ENCODE results near the gene CALN1.

Gene CALN1

GRCh38 chr7:72336632-72337389, 75.3 kb downstream of the CALN1 start:
- peak overlapping the region in 1 of 2 donors; percentile 86 for H3K4me3 ChIP-seq (ENCODE audit: low read length in 2 of 2)
- peak; percentile 37 for DNase-seq (ENCODE audit: low spot score)

DNA sequence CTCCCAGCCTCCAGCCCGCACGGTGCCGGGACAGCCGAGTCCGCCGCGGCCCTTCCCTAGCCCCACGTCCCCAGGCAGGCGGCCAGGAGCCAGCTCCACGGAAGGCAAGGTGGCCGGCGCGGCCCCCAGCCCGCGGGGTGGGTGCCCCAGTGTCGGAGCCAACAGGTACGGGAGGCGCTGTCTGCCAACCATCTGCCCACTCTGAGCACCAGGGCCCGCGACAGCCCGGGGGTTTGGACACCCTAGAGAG, 75.8 kb downstream of the CALN1 start:
- H3K18ac ChIP-seq (ENCODE audit: low read length) = peak overlapping the region; percentile 95
- H3K23ac ChIP-seq (ENCODE audit: low read depth, low read length, poor library complexity) = peak overlapping the region; percentile 96
- no peak overlapping the region for H3K27ac ChIP-seq (replicated peaks; ENCODE audit: low read length)
- no peak for DNase-seq (ENCODE audit: low spot score)
- H2AFZ ChIP-seq (ENCODE audit: low read length) = peak overlapping the region; percentile 35
- no CpG with 5 or more reads among the region's 21 CpGs for WGBS, 2 donors (ENCODE audit: extremely low coverage in 2 of 2, insufficient read length in 2 of 2, insufficient replicate concordance in 1 of 2)
- H3K4me2 ChIP-seq (ENCODE audit: insufficient read depth, low read length, poor library complexity, severe bottlenecking) = peak overlapping the region; percentile 99
- H2AK5ac ChIP-seq (ENCODE audit: low read depth, low read length) = peak overlapping the region; percentile 13
- peaks cover 0 to 2% of the 10 kb centered on the region in 2 donors for H3K36me3 ChIP-seq (replicated peaks in 1 of 2; ENCODE audit: control insufficient read depth in 2 of 2, insufficient read depth in 2 of 2, low read length in 2 of 2)
- H3K14ac ChIP-seq (ENCODE audit: low read length) = no peak overlapping the region
- no peaks in the 10 kb centered on the region for H3K79me1 ChIP-seq (ENCODE audit: low read depth, low read length)
- no peak overlapping the region for H3K4ac ChIP-seq (ENCODE audit: low read length)
- no peak overlapping the region for H2BK12ac ChIP-seq (ENCODE audit: low read length)
- peak overlapping the region; percentile 19 for H4K8ac ChIP-seq (ENCODE audit: low read depth, low read length)
- peaks cover 0 to 3% of the 10 kb centered on the region in 2 donors for H3K9me3 ChIP-seq (replicated peaks in 1 of 2; ENCODE audit: control insufficient read depth in 2 of 2, insufficient read depth in 1 of 2, low read depth in 1 of 2, low read length in 2 of 2)
- H2BK15ac ChIP-seq (ENCODE audit: low read length) = peak overlapping the region; percentile 49
- peaks cover 10 to 60% (median 36%) of the 10 kb centered on the region in 3 experiments for H3K27me3 ChIP-seq (ENCODE audit: control insufficient read depth in 3 of 3, insufficient read depth in 3 of 3, low read depth in 1 of 3, low read length in 3 of 3)
- peak overlapping the region in 1 of 2 donors; percentile 86 for H3K4me3 ChIP-seq (ENCODE audit: low read length in 2 of 2)
- H2BK5ac ChIP-seq (ENCODE audit: low read length) = no peak overlapping the region
- H3K9ac ChIP-seq (ENCODE audit: low read depth, low read length, poor library complexity) = peak overlapping the region; percentile 86
- H2BK120ac ChIP-seq (ENCODE audit: low read depth, low read length) = peak overlapping the region; percentile 43
- H4K91ac ChIP-seq (ENCODE audit: low read depth, low read length, poor library complexity) = no peak overlapping the region
- H3K4me1 ChIP-seq (ENCODE audit: control insufficient read depth in 2 of 2, insufficient read depth in 1 of 2, low read depth in 1 of 2, low read length in 2 of 2) = peaks cover 0 to 7% of the 10 kb centered on the region in 2 donors

More at GRCh38 chr7:72336632-72337389, 75.3 kb downstream of the CALN1 start:
- Histone ChIP-seq H3K79me1 (ENCODE audit: low read depth, low read length) (no peaks in the 10 kb centered on the region), H3K4me2 (ENCODE audit: insufficient read depth, low read length, poor library complexity, severe bottlenecking) (peak overlapping the region; percentile 99), H2BK5ac (ENCODE audit: low read length) (no peak overlapping the region), H2BK15ac (ENCODE audit: low read length) (peak overlapping the region; percentile 81), H3K9ac (ENCODE audit: low read depth, low read length, poor library complexity) (peak overlapping the region; percentile 91), H3K27me3 (ENCODE audit: control insufficient read depth in 3 of 3, insufficient read depth in 3 of 3, low read depth in 1 of 3, low read length in 3 of 3) (peaks cover 10 to 60% (median 36%) of the 10 kb centered on the region in 3 experiments), H4K91ac (ENCODE audit: low read depth, low read length, poor library complexity) (no peak overlapping the region), H3K4me1 (ENCODE audit: control insufficient read depth in 2 of 2, insufficient read depth in 1 of 2, low read depth in 1 of 2, low read length in 2 of 2) (peaks cover 0 to 7% of the 10 kb centered on the region in 2 donors), H2BK120ac (ENCODE audit: low read depth, low read length) (peak overlapping the region; percentile 43), H3K18ac (ENCODE audit: low read length) (peak overlapping the region; percentile 95), H3K14ac (ENCODE audit: low read length) (peak overlapping the region; percentile 65), H3K9me3 (replicated peaks in 1 of 2; ENCODE audit: control insufficient read depth in 2 of 2, insufficient read depth in 1 of 2, low read depth in 1 of 2, low read length in 2 of 2) (peaks cover 0 to 3% of the 10 kb centered on the region in 2 donors), H3K27ac (replicated peaks; ENCODE audit: low read length) (no peak overlapping the region), H2AFZ (ENCODE audit: low read length) (peak overlapping the region; percentile 40), H3K23ac (ENCODE audit: low read depth, low read length, poor library complexity) (peak overlapping the region; percentile 96), H2BK12ac (ENCODE audit: low read length) (peak overlapping the region; percentile 76), H3K4ac (ENCODE audit: low read length) (no peak overlapping the region), H2AK5ac (ENCODE audit: low read depth, low read length) (peak overlapping the region; percentile 13), H3K36me3 (replicated peaks in 1 of 2; ENCODE audit: control insufficient read depth in 2 of 2, insufficient read depth in 2 of 2, low read length in 2 of 2) (peaks cover 0 to 2% of the 10 kb centered on the region in 2 donors), H4K8ac (ENCODE audit: low read depth, low read length) (peak overlapping the region; percentile 76)
- no CpG with 5 or more reads among the region's 89 CpGs for WGBS, 2 donors (ENCODE audit: extremely low coverage in 2 of 2, insufficient read length in 2 of 2, insufficient replicate concordance in 1 of 2)

DNA sequence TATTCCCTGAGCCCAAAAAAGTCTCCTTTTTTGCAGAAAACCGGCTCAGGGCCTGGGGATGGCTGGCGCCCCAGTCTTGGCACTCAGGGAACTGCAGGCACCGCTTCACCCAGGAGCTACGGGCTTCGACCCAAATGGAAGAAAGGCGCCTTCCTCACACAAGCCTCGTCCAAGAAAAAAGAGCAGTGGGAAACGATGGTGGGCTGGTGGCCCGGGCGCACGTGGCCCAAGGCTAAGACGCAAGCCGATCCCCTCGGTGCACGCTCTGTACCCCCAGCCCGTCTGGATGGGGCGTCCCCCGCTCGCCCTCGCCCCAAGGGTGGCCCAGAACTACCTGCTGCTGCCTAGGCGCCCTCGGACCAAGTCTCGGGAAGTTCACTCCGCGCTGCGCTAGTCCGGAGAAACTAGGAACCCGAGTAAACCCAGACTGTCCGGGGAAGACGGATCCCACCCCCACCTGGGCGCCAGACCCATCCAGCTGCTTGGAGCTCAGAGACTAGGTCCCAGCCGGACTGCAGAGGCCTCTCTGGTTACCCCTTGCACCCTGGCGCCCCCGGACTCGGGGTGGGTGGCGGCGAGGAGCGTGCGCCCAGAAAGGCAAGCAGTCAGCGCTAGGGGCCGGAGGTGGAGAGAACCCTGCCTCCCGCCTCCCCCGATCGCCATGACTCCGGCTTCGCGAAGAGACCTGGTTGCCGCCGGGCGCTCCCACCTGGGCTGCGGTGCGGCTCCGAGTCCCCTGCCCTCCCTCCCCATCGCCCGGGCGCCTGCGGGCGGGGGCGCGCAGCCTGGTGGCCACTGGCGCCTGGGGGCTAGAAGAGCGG, 76.4 kb downstream of the CALN1 start:
- Histone ChIP-seq H2BK120ac (ENCODE audit: low read depth, low read length) (no peak overlapping the region), H3K27me3 (ENCODE audit: control insufficient read depth in 3 of 3, insufficient read depth in 3 of 3, low read depth in 1 of 3, low read length in 3 of 3) (peaks cover 10 to 60% (median 36%) of the 10 kb centered on the region in 3 experiments), H3K4me1 (ENCODE audit: control insufficient read depth in 2 of 2, insufficient read depth in 1 of 2, low read depth in 1 of 2, low read length in 2 of 2) (peaks cover 0 to 7% of the 10 kb centered on the region in 2 donors), H3K4me2 (ENCODE audit: insufficient read depth, low read length, poor library complexity, severe bottlenecking) (peak overlapping the region; percentile 99), H3K18ac (ENCODE audit: low read length) (peak overlapping the region; percentile 95), H4K8ac (ENCODE audit: low read depth, low read length) (no peak overlapping the region), H2AK5ac (ENCODE audit: low read depth, low read length) (no peak overlapping the region), H2BK15ac (ENCODE audit: low read length) (peak overlapping the region; percentile 49), H3K23ac (ENCODE audit: low read depth, low read length, poor library complexity) (peak overlapping the region; percentile 87), H3K9me3 (replicated peaks in 1 of 2; ENCODE audit: control insufficient read depth in 2 of 2, insufficient read depth in 1 of 2, low read depth in 1 of 2, low read length in 2 of 2) (peaks cover 0 to 3% of the 10 kb centered on the region in 2 donors), H3K4ac (ENCODE audit: low read length) (no peak overlapping the region), H2BK5ac (ENCODE audit: low read length) (no peak overlapping the region), H4K91ac (ENCODE audit: low read depth, low read length, poor library complexity) (no peak overlapping the region), H3K4me3 (ENCODE audit: low read length in 2 of 2) (peak overlapping the region in 1 of 2 donors; percentile 86), H3K79me1 (ENCODE audit: low read depth, low read length) (no peaks in the 10 kb centered on the region), H3K36me3 (replicated peaks in 1 of 2; ENCODE audit: control insufficient read depth in 2 of 2, insufficient read depth in 2 of 2, low read length in 2 of 2) (peaks cover 0 to 2% of the 10 kb centered on the region in 2 donors), H3K9ac (ENCODE audit: low read depth, low read length, poor library complexity) (peak overlapping the region; percentile 86), H2AFZ (ENCODE audit: low read length) (peak overlapping the region; percentile 35), H2BK12ac (ENCODE audit: low read length) (no peak overlapping the region), H3K27ac (replicated peaks; ENCODE audit: low read length) (no peak overlapping the region), H3K14ac (ENCODE audit: low read length) (no peak overlapping the region)
- WGBS, 2 donors (ENCODE audit: extremely low coverage in 2 of 2, insufficient read length in 2 of 2, insufficient replicate concordance in 1 of 2) = no CpG with 5 or more reads among the region's 62 CpGs
- DNase-seq (ENCODE audit: low spot score) = no peak

DNA sequence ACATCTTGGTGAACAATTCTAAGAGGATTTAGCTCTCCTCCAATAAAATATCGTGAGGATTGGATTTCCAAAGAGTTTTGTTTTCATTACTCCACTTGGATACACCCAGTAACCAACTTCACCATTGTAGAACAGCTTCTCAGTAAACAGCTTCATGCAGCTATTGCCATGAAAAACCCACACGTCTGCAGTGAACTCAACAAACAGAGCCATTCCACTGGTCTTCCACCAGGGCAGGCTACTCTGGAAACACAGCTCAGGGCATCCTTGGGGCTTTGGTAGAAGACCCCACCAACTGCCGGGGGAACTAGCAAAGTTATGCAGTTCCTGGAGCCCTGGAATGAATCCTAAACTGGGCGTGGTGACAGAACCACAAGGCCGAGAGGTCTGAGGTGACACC, 77.4 kb downstream of the CALN1 start:
- H3K27ac ChIP-seq (replicated peaks; ENCODE audit: low read length) = no peak overlapping the region
- peaks cover 10 to 60% (median 36%) of the 10 kb centered on the region in 3 experiments for H3K27me3 ChIP-seq (ENCODE audit: control insufficient read depth in 3 of 3, insufficient read depth in 3 of 3, low read depth in 1 of 3, low read length in 3 of 3)
- DNase-seq (ENCODE audit: low spot score) = no peak

More for the DNA sequence above, 77.4 kb downstream of the CALN1 start:
- no peak overlapping the region for H3K14ac ChIP-seq (ENCODE audit: low read length)
- H2BK12ac ChIP-seq (ENCODE audit: low read length) = no peak overlapping the region
- no peak overlapping the region for H3K23ac ChIP-seq (ENCODE audit: low read depth, low read length, poor library complexity)
- no peak overlapping the region for H3K4ac ChIP-seq (ENCODE audit: low read length)
- H3K4me3 ChIP-seq (ENCODE audit: low read length in 2 of 2) = no peak overlapping the region
- no CpG with 5 or more reads among the region's 5 CpGs for WGBS, 2 donors (ENCODE audit: extremely low coverage in 2 of 2, insufficient read length in 2 of 2, insufficient replicate concordance in 1 of 2)
- no peak overlapping the region for H3K18ac ChIP-seq (ENCODE audit: low read length)
- H3K9me3 ChIP-seq (replicated peaks in 1 of 2; ENCODE audit: control insufficient read depth in 2 of 2, insufficient read depth in 1 of 2, low read depth in 1 of 2, low read length in 2 of 2) = peaks cover 0 to 3% of the 10 kb centered on the region in 2 donors
- no peak overlapping the region for H2AFZ ChIP-seq (ENCODE audit: low read length)
- H2BK15ac ChIP-seq (ENCODE audit: low read length) = no peak overlapping the region
- no peak overlapping the region for H3K4me2 ChIP-seq (ENCODE audit: insufficient read depth, low read length, poor library complexity, severe bottlenecking)
- H3K4me1 ChIP-seq (ENCODE audit: control insufficient read depth in 2 of 2, insufficient read depth in 1 of 2, low read depth in 1 of 2, low read length in 2 of 2) = peaks cover 0 to 7% of the 10 kb centered on the region in 2 donors
- no peaks in the 10 kb centered on the region for H3K79me1 ChIP-seq (ENCODE audit: low read depth, low read length)
- H2BK120ac ChIP-seq (ENCODE audit: low read depth, low read length) = no peak overlapping the region
- H3K36me3 ChIP-seq (replicated peaks in 1 of 2; ENCODE audit: control insufficient read depth in 2 of 2, insufficient read depth in 2 of 2, low read length in 2 of 2) = peaks cover 0 to 2% of the 10 kb centered on the region in 2 donors
- H3K9ac ChIP-seq (ENCODE audit: low read depth, low read length, poor library complexity) = no peak overlapping the region
- H2BK5ac ChIP-seq (ENCODE audit: low read length) = no peak overlapping the region
- no peak overlapping the region for H4K91ac ChIP-seq (ENCODE audit: low read depth, low read length, poor library complexity)
- no peak overlapping the region for H2AK5ac ChIP-seq (ENCODE audit: low read depth, low read length)
- H4K8ac ChIP-seq (ENCODE audit: low read depth, low read length) = no peak overlapping the region
